IPS-15b (cell line): ENCODE measurements around the gene SPATA3.

Experiments
- H3K27me3 ChIP-seq: one replicate; pipeline ENCODE4 v1.6.1; 2013; ENCODE audit warnings: low read length; ENCODE audit not compliant: control insufficient read depth, insufficient read depth
- H3K36me3 ChIP-seq: one replicate; pipeline ENCODE4 v1.6.1; 2013; ENCODE audit warnings: low read length; ENCODE audit not compliant: control insufficient read depth, insufficient read depth
- H3K4me1 ChIP-seq: one replicate; pipeline ENCODE4 v1.6.1; 2013; ENCODE audit warnings: mild to moderate bottlenecking, low read length; ENCODE audit not compliant: control insufficient read depth, insufficient read depth
- H3K4me3 ChIP-seq: one replicate; pipeline ENCODE4 v1.5.1; 2013; ENCODE audit warnings: low read depth, low read length
- H3K9ac ChIP-seq: one replicate; pipeline ENCODE4 v1.6.1; 2013; ENCODE audit warnings: low read depth, mild to moderate bottlenecking, low read length
- H3K9me3 ChIP-seq: one replicate; pipeline ENCODE4 v1.6.1; 2013; ENCODE audit warnings: mild to moderate bottlenecking, low read length; ENCODE audit not compliant: control insufficient read depth, insufficient read depth

Gene SPATA3

DNA sequence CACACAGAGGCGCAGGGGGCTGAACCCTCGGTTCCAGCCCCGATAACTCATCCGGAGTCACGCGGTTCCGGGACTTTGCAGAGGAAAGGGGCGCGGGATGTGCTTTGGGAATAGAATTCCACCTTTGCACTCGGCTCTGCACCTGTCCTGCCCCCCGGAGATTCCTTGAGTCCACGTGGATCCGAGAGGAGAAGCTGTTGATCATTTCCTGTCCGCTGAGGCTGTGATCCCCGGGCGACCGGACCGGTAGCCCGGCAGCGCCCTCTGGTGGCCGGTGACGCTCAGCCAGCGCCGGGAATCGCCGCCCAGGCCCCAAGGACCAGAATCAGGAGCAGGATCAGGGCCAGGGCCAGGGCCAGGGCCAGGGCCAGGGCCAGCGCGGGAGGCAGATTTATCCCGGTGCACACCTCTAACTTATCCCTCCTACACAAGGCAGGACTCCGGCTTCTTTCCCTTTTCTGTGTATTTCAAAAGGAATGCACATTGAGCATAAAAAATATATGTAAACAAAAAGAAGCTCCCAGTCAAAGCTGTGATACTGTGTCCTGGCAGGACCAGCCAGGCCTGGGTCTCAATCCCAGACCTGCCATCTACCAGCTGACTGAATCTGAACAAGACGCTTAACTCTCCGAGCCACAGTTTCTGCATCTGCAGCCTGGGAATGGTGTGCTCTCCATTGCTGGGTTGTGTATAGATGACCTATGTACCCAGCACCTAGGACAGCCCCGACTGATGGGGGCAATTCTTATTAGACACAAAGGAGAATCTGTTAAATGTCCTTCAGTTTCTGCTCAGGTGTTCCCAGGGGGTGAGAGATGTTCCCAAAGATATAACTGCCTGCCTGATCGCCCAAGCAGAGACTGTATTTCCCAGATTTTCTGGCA is 8.5 kb upstream of the SPATA3 start:
- H3K9me3 ChIP-seq = no peaks in the 10 kb centered on the region
- peaks cover 5% of the 10 kb centered on the region for H3K4me1 ChIP-seq
- H3K4me3 ChIP-seq = peak overlapping the region; percentile 53
- H3K27me3 ChIP-seq = no peaks in the 10 kb centered on the region
- no peaks in the 10 kb centered on the region for H3K36me3 ChIP-seq
- H3K9ac ChIP-seq = peak overlapping the region; percentile 26

- Histone ChIP-seq H3K36me3 (no peaks in the 10 kb centered on the region), H3K4me1 (peaks cover 5% of the 10 kb centered on the region), H3K27me3 (no peaks in the 10 kb centered on the region), H3K9ac (no peak overlapping the region), H3K9me3 (no peaks in the 10 kb centered on the region), H3K4me3 (no peak overlapping the region)
Observed at GRCh38 chr2:230989731-230990130, 6.2 kb upstream of the SPATA3 start.

GRCh38 chr2:230990131-230990898 is 5.6 kb upstream of the SPATA3 start:
- no peaks in the 10 kb centered on the region for H3K36me3 ChIP-seq
- no peaks in the 10 kb centered on the region for H3K27me3 ChIP-seq

GRCh38 chr2:230990899-230991150 is 5.1 kb upstream of the SPATA3 start:
- Histone ChIP-seq H3K27me3 (no peaks in the 10 kb centered on the region), H3K9ac (no peak overlapping the region), H3K9me3 (no peaks in the 10 kb centered on the region), H3K4me1 (peaks cover 2% of the 10 kb centered on the region), H3K4me3 (no peak overlapping the region), H3K36me3 (no peaks in the 10 kb centered on the region)

More at GRCh38 chr2:230990131-230990898, 5.6 kb upstream of the SPATA3 start:
- H3K9ac ChIP-seq = no peak overlapping the region
- H3K4me1 ChIP-seq = peaks cover 5% of the 10 kb centered on the region
- no peak overlapping the region for H3K4me3 ChIP-seq
- no peaks in the 10 kb centered on the region for H3K9me3 ChIP-seq

GRCh38 chr2:230991598-230991997 is 4.3 kb upstream of the SPATA3 start:
- Histone ChIP-seq H3K4me3 (no peak overlapping the region), H3K27me3 (no peaks in the 10 kb centered on the region), H3K9ac (no peak overlapping the region), H3K4me1 (peaks cover 2% of the 10 kb centered on the region), H3K36me3 (no peaks in the 10 kb centered on the region), H3K9me3 (no peaks in the 10 kb centered on the region)

DNA sequence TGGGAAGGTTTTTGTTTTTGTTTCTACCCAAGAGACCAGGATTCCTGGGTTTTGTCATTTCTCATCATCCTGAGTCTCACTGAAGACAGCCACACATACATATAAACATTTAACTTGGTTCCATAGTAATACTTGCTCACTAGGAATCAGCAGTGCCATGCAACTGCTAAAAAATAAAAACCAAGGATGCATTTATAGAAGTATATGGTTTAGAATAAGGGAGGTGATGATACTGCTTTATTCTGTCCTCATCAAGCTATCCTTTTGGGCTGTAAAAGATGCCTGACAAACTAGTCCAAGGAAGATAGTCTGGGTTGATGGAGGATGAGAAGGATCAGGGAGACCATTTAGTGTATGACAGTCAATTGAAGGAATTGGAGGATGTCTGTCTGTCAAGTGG is 740 bp downstream of the SPATA3 start:
- Histone ChIP-seq H3K9ac (no peak overlapping the region), H3K9me3 (no peaks in the 10 kb centered on the region), H3K4me3 (no peak overlapping the region), H3K27me3 (peaks cover 11% of the 10 kb centered on the region), H3K36me3 (no peaks in the 10 kb centered on the region), H3K4me1 (no peaks in the 10 kb centered on the region)

GRCh38 chr2:230998882-230999281 is 3.0 kb downstream of the SPATA3 start:
- Histone ChIP-seq H3K4me3 (no peak overlapping the region), H3K9me3 (no peaks in the 10 kb centered on the region), H3K27me3 (peaks cover 11% of the 10 kb centered on the region), H3K36me3 (no peaks in the 10 kb centered on the region), H3K9ac (no peak overlapping the region), H3K4me1 (no peaks in the 10 kb centered on the region)

- Histone ChIP-seq H3K4me3 (no peak overlapping the region), H3K9ac (no peak overlapping the region), H3K27me3 (peaks cover 11% of the 10 kb centered on the region), H3K9me3 (no peaks in the 10 kb centered on the region), H3K36me3 (no peaks in the 10 kb centered on the region), H3K4me1 (no peaks in the 10 kb centered on the region)
Observed at GRCh38 chr2:230999477-230999876, 3.6 kb downstream of the SPATA3 start.

GRCh38 chr2:231000211-231000904 is 4.4 kb downstream of the SPATA3 start:
- H3K4me1 ChIP-seq = no peaks in the 10 kb centered on the region
- no peaks in the 10 kb centered on the region for H3K9me3 ChIP-seq
- peaks cover 11% of the 10 kb centered on the region for H3K27me3 ChIP-seq
- no peaks in the 10 kb centered on the region for H3K36me3 ChIP-seq
- H3K4me3 ChIP-seq = no peak overlapping the region
- no peak overlapping the region for H3K9ac ChIP-seq

DNA sequence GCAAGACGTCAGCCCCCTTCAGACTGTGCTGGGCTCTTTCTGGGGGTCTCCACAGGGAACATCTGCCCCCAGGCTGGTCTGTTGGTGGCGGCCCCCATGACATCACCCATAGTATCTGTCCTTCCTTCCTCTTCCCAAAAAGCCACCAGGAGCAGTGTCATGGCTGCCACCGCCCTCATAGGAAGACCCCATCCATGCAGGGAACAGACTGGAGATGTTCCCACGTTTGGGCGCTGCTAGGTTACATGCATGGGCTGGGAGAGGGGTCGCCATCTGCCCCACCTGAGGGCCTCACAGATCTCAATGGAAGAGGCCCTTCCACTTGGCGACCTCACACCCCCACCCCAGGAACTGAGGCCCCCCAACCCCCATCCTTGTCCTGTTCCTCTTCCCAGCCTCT is 5.1 kb downstream of the SPATA3 start:
- Histone ChIP-seq H3K9ac (no peak overlapping the region), H3K36me3 (no peaks in the 10 kb centered on the region), H3K9me3 (no peaks in the 10 kb centered on the region), H3K4me3 (no peak overlapping the region), H3K27me3 (peaks cover 11% of the 10 kb centered on the region), H3K4me1 (no peaks in the 10 kb centered on the region)

DNA sequence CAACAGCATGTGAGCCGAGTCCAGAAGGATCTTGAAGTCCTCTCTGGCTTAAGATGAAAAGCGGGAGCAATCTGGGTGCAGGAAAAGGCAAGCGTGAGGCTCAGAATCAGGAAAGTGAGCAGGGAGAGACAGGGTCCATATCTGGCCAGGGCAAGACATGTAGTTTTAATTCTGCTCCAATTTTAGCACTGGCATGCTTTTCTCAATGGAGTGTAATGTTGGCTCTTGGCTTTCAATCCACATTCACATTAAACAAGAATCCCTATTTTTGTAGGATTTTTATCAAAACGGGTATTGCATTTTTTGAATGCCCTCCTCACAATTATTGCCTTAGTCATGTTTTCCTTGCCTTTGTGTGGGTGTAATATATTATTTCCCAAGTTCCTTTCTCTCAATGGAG is 6.0 kb downstream of the SPATA3 start:
- Histone ChIP-seq H3K27me3 (peaks cover 11% of the 10 kb centered on the region), H3K9me3 (no peaks in the 10 kb centered on the region), H3K9ac (no peak overlapping the region), H3K36me3 (no peaks in the 10 kb centered on the region), H3K4me3 (no peak overlapping the region), H3K4me1 (no peaks in the 10 kb centered on the region)
